Neural progenitor cell (in vitro differentiated cells): ENCODE measurements around the gene GEMIN8.

ENCODE experiments used
- EZH2phosphoT487 ChIP-seq: fragments of 200-600 bp; sonication (generic); IDR thresholded peaks from 2 replicates; pipeline ENCODE4 v1.6.1; 2017; ENCODE audit warnings: antibody characterized with exemption
- TF ChIP-seq, protein P1 (sequence below): fragments of 200-600 bp; sonication (generic); IDR thresholded peaks from 2 replicates; pipeline ENCODE4 v1.5.1; 2017; ENCODE audit warnings: antibody characterized with exemption, mild to moderate bottlenecking

DNA sequence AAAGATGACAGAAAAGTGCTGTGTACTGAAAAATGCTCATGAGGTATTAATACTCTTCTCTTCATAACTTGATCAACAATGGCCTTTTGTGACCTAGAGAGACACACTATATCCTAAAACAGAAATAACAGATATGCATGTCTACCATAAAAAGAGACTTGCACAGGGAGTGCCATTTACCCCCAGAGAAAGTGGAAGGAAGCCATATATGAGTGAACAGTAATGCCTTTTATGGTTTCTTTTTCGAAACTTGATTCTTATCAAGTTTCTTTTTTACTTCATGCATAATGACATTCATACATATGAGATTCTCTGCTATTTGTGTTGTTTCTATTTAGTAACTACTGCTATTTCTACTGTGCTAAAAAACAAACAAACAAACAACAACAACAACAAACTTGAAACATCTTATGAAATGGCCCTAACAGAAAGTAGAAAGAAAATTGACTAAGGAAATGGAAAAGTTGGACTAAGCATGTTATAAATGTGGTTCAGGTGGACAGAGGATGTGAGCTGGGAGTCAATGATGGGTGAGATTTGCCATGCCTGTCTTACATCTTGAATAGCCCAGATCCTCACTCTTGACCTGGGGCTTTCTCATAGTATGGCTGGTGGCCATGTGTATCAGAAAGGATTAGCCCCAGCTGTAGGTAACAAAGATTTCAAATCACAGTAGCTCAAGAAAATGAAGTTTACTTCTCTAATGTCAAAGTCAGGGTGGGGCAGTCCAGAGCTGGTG is 43.8 kb downstream of the GEMIN8 start:
- TF ChIP-seq, protein P1, sequence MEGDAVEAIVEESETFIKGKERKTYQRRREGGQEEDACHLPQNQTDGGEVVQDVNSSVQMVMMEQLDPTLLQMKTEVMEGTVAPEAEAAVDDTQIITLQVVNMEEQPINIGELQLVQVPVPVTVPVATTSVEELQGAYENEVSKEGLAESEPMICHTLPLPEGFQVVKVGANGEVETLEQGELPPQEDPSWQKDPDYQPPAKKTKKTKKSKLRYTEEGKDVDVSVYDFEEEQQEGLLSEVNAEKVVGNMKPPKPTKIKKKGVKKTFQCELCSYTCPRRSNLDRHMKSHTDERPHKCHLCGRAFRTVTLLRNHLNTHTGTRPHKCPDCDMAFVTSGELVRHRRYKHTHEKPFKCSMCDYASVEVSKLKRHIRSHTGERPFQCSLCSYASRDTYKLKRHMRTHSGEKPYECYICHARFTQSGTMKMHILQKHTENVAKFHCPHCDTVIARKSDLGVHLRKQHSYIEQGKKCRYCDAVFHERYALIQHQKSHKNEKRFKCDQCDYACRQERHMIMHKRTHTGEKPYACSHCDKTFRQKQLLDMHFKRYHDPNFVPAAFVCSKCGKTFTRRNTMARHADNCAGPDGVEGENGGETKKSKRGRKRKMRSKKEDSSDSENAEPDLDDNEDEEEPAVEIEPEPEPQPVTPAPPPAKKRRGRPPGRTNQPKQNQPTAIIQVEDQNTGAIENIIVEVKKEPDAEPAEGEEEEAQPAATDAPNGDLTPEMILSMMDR, result no peak
- no peak for TF ChIP-seq EZH2phosphoT487
